ENCODE results near the gene SLC25A29.

The SLC25A29 gene

GRCh38 chr14:100275214-100275613, 31.0 kb downstream of the SLC25A29 start:
- POLR2A ChIA-PET (ENCODE audit: low non-redundant PET): no interaction called here
- H3K27ac ChIP-seq: no peak overlapping the region
- no peak for DNase-seq (ENCODE audit: low spot score)
- TF ChIP-seq, protein P1, sequence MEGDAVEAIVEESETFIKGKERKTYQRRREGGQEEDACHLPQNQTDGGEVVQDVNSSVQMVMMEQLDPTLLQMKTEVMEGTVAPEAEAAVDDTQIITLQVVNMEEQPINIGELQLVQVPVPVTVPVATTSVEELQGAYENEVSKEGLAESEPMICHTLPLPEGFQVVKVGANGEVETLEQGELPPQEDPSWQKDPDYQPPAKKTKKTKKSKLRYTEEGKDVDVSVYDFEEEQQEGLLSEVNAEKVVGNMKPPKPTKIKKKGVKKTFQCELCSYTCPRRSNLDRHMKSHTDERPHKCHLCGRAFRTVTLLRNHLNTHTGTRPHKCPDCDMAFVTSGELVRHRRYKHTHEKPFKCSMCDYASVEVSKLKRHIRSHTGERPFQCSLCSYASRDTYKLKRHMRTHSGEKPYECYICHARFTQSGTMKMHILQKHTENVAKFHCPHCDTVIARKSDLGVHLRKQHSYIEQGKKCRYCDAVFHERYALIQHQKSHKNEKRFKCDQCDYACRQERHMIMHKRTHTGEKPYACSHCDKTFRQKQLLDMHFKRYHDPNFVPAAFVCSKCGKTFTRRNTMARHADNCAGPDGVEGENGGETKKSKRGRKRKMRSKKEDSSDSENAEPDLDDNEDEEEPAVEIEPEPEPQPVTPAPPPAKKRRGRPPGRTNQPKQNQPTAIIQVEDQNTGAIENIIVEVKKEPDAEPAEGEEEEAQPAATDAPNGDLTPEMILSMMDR (conservative IDR thresholded peaks at IDR 0.05; ENCODE audit: low read depth): no peak
- CTCF ChIA-PET: interaction anchor here (3.5 kb wide), 1 partner anchor 10 kb away, joined by 13 read pairs; no protein-coding TSS in a partner anchor

GRCh38 chr14:100274250-100274649, 32.0 kb downstream of the SLC25A29 start:
- DNase-seq (ENCODE audit: low spot score): no peak
- ChIA-PET CTCF (interaction anchor here (3.5 kb wide), 1 partner anchor 11 kb away, joined by 13 read pairs; no protein-coding TSS in a partner anchor), POLR2A (ENCODE audit: low non-redundant PET) (no interaction called here)
- H3K27ac ChIP-seq: no peak overlapping the region
- TF ChIP-seq, protein P1 (conservative IDR thresholded peaks at IDR 0.05; ENCODE audit: low read depth): no peak

GRCh38 chr14:100271247-100271939, 34.9 kb downstream of the SLC25A29 start:
- DNase-seq (ENCODE audit: low spot score): no peak
- CTCF ChIA-PET: interaction anchor here (0.7 to 3.5 kb wide), 2 partner anchors 14 to 67 kb away, joined by 3 to 13 read pairs; no protein-coding TSS in a partner anchor
- TF ChIP-seq, protein P1 (conservative IDR thresholded peaks at IDR 0.05; ENCODE audit: low read depth): peak; percentile 45
- POLR2A ChIA-PET (ENCODE audit: low non-redundant PET): no interaction called here
- H3K27ac ChIP-seq: no peak overlapping the region

- DNase-seq (ENCODE audit: low spot score): no peak
- POLR2A ChIA-PET (ENCODE audit: low non-redundant PET): no interaction called here
- CTCF ChIA-PET: interaction anchor here (0.6 kb wide), 2 partner anchors 75 to 169 kb away, joined by 3 read pairs; no protein-coding TSS in a partner anchor
Measured at GRCh38 chr14:100268591-100269207, 37.5 kb downstream of the SLC25A29 start.

DNA sequence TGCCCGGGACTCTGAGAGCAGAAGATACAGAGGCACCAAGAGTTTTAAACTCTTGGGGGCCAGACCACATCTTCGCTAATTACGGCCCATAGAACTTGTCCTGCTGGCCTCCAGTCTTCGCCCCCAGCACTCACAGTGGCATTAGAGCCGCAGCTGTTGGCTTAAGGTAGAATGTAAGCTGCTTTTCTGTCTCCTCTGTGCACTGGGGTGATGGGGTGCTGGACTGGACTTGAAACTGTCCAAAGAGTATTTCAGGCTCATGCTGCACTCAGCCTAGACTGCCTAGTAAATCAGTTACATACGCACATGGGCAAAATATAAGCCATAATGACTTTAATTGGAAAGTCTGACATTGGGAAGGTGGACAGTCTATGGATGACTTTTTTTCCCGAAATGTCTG, 38.3 kb downstream of the SLC25A29 start:
- no peak for DNase-seq (ENCODE audit: low spot score)
- ChIA-PET POLR2A (ENCODE audit: low non-redundant PET) (no interaction called here), CTCF (interaction anchor here (1.3 kb wide), 1 partner anchor 14 kb away, joined by 3 read pairs; no protein-coding TSS in a partner anchor)
- TF ChIP-seq, protein P1 (conservative IDR thresholded peaks at IDR 0.05; ENCODE audit: low read depth): no peak
- H3K27ac ChIP-seq: no peak overlapping the region

More at GRCh38 chr14:100268591-100269207, 37.5 kb downstream of the SLC25A29 start:
- no peak overlapping the region for H3K27ac ChIP-seq
- TF ChIP-seq, protein P1 (conservative IDR thresholded peaks at IDR 0.05; ENCODE audit: low read depth): no peak

DNA sequence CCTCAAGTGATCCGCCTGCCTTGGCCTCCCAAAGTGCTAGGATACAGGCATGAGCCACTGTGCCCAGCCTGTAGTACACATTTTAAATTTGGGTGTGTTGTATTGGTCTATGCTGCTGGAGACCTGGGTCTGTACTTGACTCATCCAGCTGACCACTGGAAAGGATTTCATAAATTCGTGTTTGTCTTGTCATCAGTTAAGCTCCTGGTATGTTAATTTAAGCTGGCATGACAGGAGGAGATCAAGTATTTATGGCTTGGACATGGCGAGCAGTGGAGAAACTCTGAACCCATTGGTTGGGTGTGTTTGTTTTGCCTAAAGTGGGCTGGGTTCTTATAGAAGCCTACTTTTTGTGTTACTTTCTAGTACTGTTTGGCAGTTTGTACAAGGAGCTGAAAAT, 43.1 kb downstream of the SLC25A29 start:
- POLR2A ChIA-PET (ENCODE audit: low non-redundant PET): no interaction called here
- no peak for DNase-seq (ENCODE audit: low spot score)

More for the DNA sequence above, 43.1 kb downstream of the SLC25A29 start:
- TF ChIP-seq, protein P1 (conservative IDR thresholded peaks at IDR 0.05; ENCODE audit: low read depth): no peak
- CTCF ChIA-PET: interaction anchor here (0.9 to 1.2 kb wide), 2 partner anchors 17 to 23 kb away, joined by 6 read pairs; no protein-coding TSS in a partner anchor
- peak overlapping the region; percentile 37 for H3K27ac ChIP-seq
